Kidney (tissue), 14 donors: Measurements from ENCODE around the gene CENPO. TPM values are rescaled to one million over a fixed set of nuclear protein-coding genes. Genes with fewer than 3 reads are reported as not detected.
"Not testable (repeated sequence)": the region's sequence is repeated elsewhere in the genome, so short reads cannot be mapped to it uniquely, and the experiment has no call there.

ENCODE experiments used
- DNase-seq, 5 donors: peaks; one replicate each; pipeline ENCODE4 v3.0.0-alpha.2; 2013 to 2020
- FAIRE-seq: peaks from 2 replicates; lab custom pipeline; 2012; peaks lifted over from hg19 to GRCh38; lab: Jason Lieb, UNC
- H3K27ac ChIP-seq, 2 donors: one replicate each; pipeline ENCODE4 v1.7.0; 2013; ENCODE audit warnings: low read depth in 2 of 2, low read length in 2 of 2, inconsistent platforms in 1 of 2
- H3K27me3 ChIP-seq: one replicate; pipeline ENCODE4 v1.7.1; 2013; ENCODE audit warnings: low read length, inconsistent platforms; ENCODE audit not compliant: control insufficient read depth, insufficient read depth
- H3K36me3 ChIP-seq, 3 donors: one replicate each; pipeline versions ENCODE4 v1.7.0 to v1.7.1; 2013; ENCODE audit warnings: low read length in 3 of 3, control low read depth in 1 of 3, inconsistent platforms in 1 of 3; ENCODE audit not compliant: insufficient read depth in 3 of 3, control insufficient read depth in 2 of 3
- H3K4me1 ChIP-seq, 3 donors: one replicate each; pipeline versions ENCODE4 v1.7.0 to v1.7.1; 2013; ENCODE audit warnings: low read length in 3 of 3, inconsistent platforms in 1 of 3, low read depth in 1 of 3; ENCODE audit not compliant: control insufficient read depth in 2 of 3, insufficient read depth in 2 of 3
- H3K4me3 ChIP-seq, 3 donors: one replicate each; pipeline versions ENCODE4 v1.7.0 to v1.8.1; 2013; ENCODE audit warnings: low read length in 3 of 3, control low read depth in 1 of 3, inconsistent platforms in 1 of 3
- H3K9ac ChIP-seq, 3 donors: one replicate each; pipeline versions ENCODE4 v1.7.0 to v1.7.1; 2013; ENCODE audit warnings: low read length in 3 of 3, control low read depth in 1 of 3, inconsistent platforms in 1 of 3
- H3K9me3 ChIP-seq, 3 donors: one replicate each; pipeline versions ENCODE4 v1.7.0 to v1.7.1; 2013; ENCODE audit warnings: low read length in 3 of 3, control low read depth in 1 of 3, inconsistent platforms in 1 of 3; ENCODE audit not compliant: control insufficient read depth in 2 of 3, insufficient read depth in 1 of 3
- intact Hi-C: fragments of 100-400 bp; cut with DNase I; formaldehyde crosslinking; loops from one replicate; pipeline ENCODE4 v1.11.1; 2022
- polyA plus RNA-seq: library from polyadenylated mRNA; stranded (reverse); fragments of 350-450 nt; fragmentation: Illumina TruSeq; extraction: RNeasy Lipid Tissue Mini Kit (QIAGEN cat#74804); gene quantifications from one replicate; pipeline ENCODE4 v1.2.3, GENCODE V29; 2014; ENCODE audit warnings: low read depth, low replicate concordance; ENCODE audit not compliant: insufficient read depth
- total RNA-seq: library from RNA; stranded (reverse); fragmentation: NEBNext Ultra II Directional; extraction: Animal tissue kit (Norgen Biotek cat#: 25700); gene quantifications from one replicate; pipeline ENCODE4 v1.2.1, GENCODE V29; 2021
- TF ChIP-seq, protein P1 (sequence below): IDR thresholded peaks from 3 replicates; pipeline ENCODE4 v1.5.1; 2012; ENCODE audit warnings: mild to moderate bottlenecking, moderate library complexity, borderline replicate concordance; ENCODE audit not compliant: insufficient read depth; ENCODE audit errors: extremely low read depth
- donor health status: control.
- donor health status: control.
- donor health status: control.
- donor health status: control.
- donor health status: control.
- donor health status: DM: yes; HTN: yes; CAD: no.
- donor health status: Normal renal cell carcinoma (clear cell type).

CENPO gene
- total and polyA plus RNA-seq, 2 donors from 2014 or later: 1.5 to 5.7 TPM

DNA sequence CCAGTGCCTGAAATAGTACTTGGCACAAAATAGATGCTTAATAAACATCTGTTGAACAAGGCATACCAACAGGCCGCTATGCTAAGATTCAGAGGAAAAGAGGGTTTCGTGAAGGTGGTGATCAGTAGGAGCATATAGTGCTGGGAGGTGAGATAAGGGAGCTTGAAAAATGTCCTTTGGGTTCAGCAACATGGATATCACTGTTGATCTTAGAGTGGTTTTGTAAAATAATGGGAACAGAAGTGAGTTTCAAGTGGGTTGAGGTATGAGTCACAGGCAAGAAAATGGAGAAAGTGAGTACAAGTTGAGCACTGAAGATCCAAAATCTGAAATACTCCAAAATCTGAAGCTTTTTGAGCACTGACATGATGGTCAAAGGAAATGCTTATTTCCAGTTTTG lies 4.4 kb downstream of the CENPO start:
- Histone ChIP-seq H3K9me3 (no peaks in the 10 kb centered on the region), H3K9ac (no peak overlapping the region), H3K4me1 (peaks cover 0 to 6% (median 0%) of the 10 kb centered on the region in 3 donors), H3K4me3 (no peak overlapping the region), H3K27ac (no peak overlapping the region), H3K36me3 (no peaks in the 10 kb centered on the region), H3K27me3 (no peaks in the 10 kb centered on the region)
- DNase-seq (no peak), FAIRE-seq (no peak)
- intact Hi-C loops: no loop called here
- TF ChIP-seq, protein P1, sequence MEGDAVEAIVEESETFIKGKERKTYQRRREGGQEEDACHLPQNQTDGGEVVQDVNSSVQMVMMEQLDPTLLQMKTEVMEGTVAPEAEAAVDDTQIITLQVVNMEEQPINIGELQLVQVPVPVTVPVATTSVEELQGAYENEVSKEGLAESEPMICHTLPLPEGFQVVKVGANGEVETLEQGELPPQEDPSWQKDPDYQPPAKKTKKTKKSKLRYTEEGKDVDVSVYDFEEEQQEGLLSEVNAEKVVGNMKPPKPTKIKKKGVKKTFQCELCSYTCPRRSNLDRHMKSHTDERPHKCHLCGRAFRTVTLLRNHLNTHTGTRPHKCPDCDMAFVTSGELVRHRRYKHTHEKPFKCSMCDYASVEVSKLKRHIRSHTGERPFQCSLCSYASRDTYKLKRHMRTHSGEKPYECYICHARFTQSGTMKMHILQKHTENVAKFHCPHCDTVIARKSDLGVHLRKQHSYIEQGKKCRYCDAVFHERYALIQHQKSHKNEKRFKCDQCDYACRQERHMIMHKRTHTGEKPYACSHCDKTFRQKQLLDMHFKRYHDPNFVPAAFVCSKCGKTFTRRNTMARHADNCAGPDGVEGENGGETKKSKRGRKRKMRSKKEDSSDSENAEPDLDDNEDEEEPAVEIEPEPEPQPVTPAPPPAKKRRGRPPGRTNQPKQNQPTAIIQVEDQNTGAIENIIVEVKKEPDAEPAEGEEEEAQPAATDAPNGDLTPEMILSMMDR: no peak

DNA sequence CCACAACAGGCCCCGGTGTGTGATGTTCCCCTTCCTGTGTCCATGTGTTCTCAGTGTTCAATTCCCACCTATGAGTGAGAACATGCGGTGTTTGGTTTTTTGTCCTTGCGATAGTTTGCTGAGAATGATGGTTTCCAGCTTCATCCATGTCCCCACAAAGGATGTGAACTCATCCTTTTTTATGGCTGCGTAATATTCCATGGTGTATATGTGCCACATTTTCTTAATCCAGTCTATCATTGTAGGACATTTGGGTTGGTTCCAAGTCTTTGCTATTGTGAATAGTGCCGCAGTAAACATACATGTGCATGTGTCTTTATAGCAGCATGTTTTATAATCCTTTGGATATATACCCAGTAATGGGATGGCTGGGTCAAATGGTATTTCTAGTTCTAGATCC lies 7.3 kb downstream of the CENPO start:
- H3K9ac ChIP-seq, FAIRE-seq, H3K27ac ChIP-seq, H3K4me1 ChIP-seq, DNase-seq, intact Hi-C loops, H3K4me3 ChIP-seq, H3K9me3 ChIP-seq, H3K36me3 ChIP-seq, H3K27me3 ChIP-seq: not testable (repeated sequence)

DNA sequence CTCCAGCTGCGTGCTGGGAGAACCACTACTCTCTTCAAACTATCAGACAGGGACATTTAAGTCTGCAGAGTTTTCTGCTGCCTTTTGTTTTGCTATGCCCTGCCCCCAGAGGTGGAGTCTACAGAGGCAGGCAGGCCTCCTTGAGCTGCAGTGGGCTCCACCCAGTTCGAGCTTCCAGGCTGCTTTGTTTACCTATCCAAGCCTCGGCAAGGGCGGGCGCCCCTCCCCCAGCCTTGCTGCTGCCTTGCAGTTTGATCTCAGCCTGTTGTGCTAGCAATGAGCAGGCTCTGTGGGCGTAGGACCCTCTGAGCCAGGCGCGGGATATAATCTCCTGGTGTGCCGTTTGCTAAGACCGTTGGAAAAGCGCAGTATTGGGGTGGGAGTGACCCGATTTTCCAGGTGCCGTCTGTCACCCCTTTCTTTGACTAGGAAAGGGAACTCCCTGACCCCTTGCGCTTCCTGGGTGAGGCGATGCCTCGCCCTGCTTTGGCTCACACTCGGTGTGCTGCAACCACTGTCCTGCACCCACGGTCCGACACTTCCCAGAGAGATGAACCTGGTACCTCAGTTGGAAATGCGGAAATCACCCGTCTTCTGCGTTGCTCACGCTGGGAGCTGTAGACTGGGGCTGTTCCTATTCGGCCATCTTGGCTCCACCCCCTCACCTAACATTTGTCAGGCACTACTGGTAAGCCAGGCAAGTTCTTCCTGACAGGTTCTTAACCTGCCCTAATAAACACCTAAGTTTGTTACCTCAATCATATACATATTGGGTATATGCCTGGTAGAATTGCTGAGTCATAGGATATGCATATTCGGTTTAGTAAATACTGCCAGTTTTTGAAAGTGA lies 12.8 kb downstream of the CENPO start:
- intact Hi-C loops, H3K9me3 ChIP-seq, H3K36me3 ChIP-seq, H3K27ac ChIP-seq, H3K27me3 ChIP-seq, FAIRE-seq, H3K4me3 ChIP-seq, H3K9ac ChIP-seq, DNase-seq, H3K4me1 ChIP-seq: not testable (repeated sequence)

DNA sequence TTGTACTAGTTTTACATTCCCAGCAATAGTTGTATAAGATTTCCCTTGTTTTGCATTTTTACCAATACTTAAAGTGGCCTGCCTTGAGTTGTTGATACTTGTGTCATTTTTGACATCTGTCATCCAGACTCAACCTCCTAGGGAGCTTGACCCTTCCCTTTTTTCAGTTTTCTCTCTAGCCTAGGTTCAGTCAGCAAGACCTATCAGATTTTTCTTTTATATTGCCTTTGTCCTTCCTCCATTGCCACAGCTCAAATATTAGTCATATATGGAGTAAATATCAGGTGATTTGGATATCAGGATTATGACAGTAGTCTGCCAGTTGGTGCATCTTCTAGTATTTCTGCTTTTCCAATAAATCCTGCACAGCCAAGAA lies 13.4 kb downstream of the CENPO start:
- FAIRE-seq (no peak), DNase-seq (no peak)
- no peaks in the 10 kb centered on the region for H3K27me3 ChIP-seq
- H3K36me3 ChIP-seq: no peaks in the 10 kb centered on the region
- no peak overlapping the region for H3K9ac ChIP-seq
- no peak overlapping the region for H3K4me3 ChIP-seq
- intact Hi-C loops: no loop called here
- no peaks in the 10 kb centered on the region for H3K9me3 ChIP-seq
- H3K27ac ChIP-seq: no peak overlapping the region
- no peaks in the 10 kb centered on the region for H3K4me1 ChIP-seq
- TF ChIP-seq, protein P1: no peak
